Memory B cell (primary cell): ENCODE data around the gene CDCP1.

ENCODE experiments used
- ATAC-seq: fragments of 150-1000 bp; cut with Tn5 transposase; 2 replicates; pipeline ENCODE4 v1.10.0; 2021; ENCODE audit warnings: low read depth, mild to moderate bottlenecking, moderate library complexity
- DNase-seq, 2 donors: peaks; one replicate each; pipeline ENCODE4 v3.0.0; 2022; ENCODE audit warnings: low spot score in 2 of 2
- H3K27ac Mint-ChIP-seq: one replicate; pipeline ENCODE4 v1.8.0; 2022; ENCODE audit warnings: mild to moderate bottlenecking, moderate library complexity, mixed read lengths
- H3K27me3 Mint-ChIP-seq: one replicate; pipeline ENCODE4 v1.8.0; 2022; ENCODE audit warnings: mixed read lengths
- H3K36me3 Mint-ChIP-seq: one replicate; pipeline ENCODE4 v1.8.0; 2022; ENCODE audit warnings: mild to moderate bottlenecking, mixed read lengths
- H3K4me1 Mint-ChIP-seq: one replicate; pipeline ENCODE4 v1.8.0; 2022; ENCODE audit warnings: mixed read lengths
- H3K4me3 Mint-ChIP-seq: one replicate; pipeline ENCODE4 v1.8.0; 2022; ENCODE audit warnings: mild to moderate bottlenecking, moderate library complexity, mixed read lengths
- H3K9me3 Mint-ChIP-seq: one replicate; pipeline ENCODE4 v1.8.0; 2022; ENCODE audit warnings: mixed read lengths

Gene CDCP1

DNA sequence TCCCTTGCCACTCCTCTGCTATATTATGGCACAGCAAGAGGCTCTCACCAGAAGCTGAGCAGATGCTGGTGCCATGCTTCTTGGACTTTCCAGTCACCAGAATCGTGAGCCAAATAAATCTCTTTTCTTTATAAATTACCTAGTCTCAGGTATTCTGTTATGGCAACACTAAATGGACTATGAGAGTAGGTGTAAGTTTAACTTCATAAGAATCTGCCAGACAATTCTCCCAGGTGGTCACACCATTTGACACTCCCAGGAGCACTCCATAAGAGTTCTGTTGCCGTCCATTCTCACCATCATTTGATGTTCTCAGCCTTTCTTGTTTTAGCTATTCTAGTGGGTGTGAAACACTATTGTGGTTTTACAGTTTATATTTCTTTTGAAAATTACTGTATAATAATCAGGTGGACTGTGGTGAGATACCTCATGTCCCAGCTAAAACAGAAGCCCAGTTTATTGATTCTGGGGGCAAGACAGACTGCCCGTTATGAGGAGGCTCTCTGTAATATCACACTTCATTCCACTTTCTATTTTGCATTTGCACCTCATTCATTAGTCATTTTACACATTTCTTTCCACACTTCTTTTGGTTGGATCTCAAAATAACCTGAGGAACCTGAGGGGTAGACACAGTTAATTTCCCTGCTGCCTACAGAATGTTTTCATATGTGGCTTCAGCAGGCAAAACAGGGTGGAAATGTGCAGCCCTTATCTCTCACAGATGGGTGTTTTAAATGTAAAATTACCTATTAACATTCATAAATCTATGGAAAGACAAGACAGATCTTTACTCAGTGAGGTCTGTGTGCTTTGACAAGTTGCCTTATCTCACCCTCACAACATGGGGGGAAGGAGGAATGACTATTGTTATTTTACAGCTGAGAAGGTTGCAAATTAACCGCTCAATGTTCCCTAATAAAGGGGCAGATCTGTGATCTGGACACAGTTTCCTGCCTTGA is 42.1 kb downstream of the CDCP1 start:
- Mint-ChIP-seq H3K36me3 (no peaks in the 10 kb centered on the region), H3K4me1 (no peaks in the 10 kb centered on the region), H3K9me3 (peaks cover 2% of the 10 kb centered on the region), H3K27ac (no peak overlapping the region), H3K4me3 (no peak overlapping the region), H3K27me3 (peaks cover 18% of the 10 kb centered on the region)
- DNase-seq: no peak
- ATAC-seq: no peak

DNA sequence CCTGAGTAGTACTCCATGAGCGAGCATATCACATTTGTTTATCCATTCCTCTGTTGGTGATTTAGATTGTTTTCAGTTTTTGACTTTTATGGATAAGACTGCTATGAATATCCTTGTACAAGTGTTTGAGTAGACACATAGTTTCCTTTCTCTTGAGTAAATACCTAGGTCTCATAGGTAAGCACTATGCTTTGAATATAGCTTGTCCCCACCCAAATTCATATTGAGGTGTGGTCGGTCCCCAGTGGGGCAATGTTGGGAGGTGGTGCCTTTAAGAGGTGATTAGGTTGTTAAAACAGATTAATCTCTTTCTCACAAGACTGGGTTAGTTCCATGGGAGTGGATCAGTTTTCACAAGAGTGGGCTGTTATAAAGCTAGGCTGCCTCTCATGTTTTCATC is 42.8 kb downstream of the CDCP1 start:
- DNase-seq: no peak

DNA sequence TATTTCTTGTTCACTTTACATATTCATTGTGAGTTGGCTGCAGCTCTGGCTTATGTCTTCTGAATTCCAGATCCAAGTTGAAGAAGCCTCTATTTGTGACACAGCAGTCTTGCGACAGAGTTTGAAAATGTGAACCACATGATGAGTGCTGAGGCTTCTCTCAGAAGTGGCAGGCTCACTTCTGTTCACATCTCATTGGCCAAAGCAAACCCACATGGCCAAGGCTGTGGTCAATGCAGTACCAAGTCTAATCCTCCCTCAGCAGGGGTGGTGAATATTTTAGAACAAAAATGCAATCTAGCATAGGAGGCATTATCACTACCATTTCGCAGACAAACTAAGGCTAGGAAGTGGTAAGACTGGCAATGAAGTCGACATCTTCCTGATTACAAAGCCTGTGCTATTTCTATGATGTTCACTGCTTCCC is 45.2 kb downstream of the CDCP1 start:
- no peak for ATAC-seq
- H3K36me3 Mint-ChIP-seq: no peaks in the 10 kb centered on the region
- H3K4me1 Mint-ChIP-seq: no peaks in the 10 kb centered on the region
- no peak overlapping the region for H3K4me3 Mint-ChIP-seq
- DNase-seq: no peak
- H3K27me3 Mint-ChIP-seq: peaks cover 13% of the 10 kb centered on the region
- H3K27ac Mint-ChIP-seq: no peak overlapping the region
- peaks cover 2% of the 10 kb centered on the region for H3K9me3 Mint-ChIP-seq

More for the DNA sequence above, 42.8 kb downstream of the CDCP1 start:
- no peak overlapping the region for H3K4me3 Mint-ChIP-seq
- H3K4me1 Mint-ChIP-seq: no peaks in the 10 kb centered on the region
- no peaks in the 10 kb centered on the region for H3K36me3 Mint-ChIP-seq
- peaks cover 2% of the 10 kb centered on the region for H3K9me3 Mint-ChIP-seq
- H3K27me3 Mint-ChIP-seq: peaks cover 20% of the 10 kb centered on the region
- H3K27ac Mint-ChIP-seq: no peak overlapping the region
- no peak for ATAC-seq

- H3K4me1 Mint-ChIP-seq: no peaks in the 10 kb centered on the region
- ATAC-seq (no peak), DNase-seq (no peak)
- H3K4me3 Mint-ChIP-seq: no peak overlapping the region
- no peak overlapping the region for H3K27ac Mint-ChIP-seq
- H3K27me3 Mint-ChIP-seq: peaks cover 23% of the 10 kb centered on the region
- no peaks in the 10 kb centered on the region for H3K36me3 Mint-ChIP-seq
- peaks cover 3% of the 10 kb centered on the region for H3K9me3 Mint-ChIP-seq
These were observed 47.9 kb downstream of the CDCP1 start for GRCh38 chr3:45098310-45098709.

GRCh38 chr3:45097296-45097883 is 48.8 kb downstream of the CDCP1 start:
- no peaks in the 10 kb centered on the region for H3K36me3 Mint-ChIP-seq
- no peak overlapping the region for H3K4me3 Mint-ChIP-seq
- no peaks in the 10 kb centered on the region for H3K4me1 Mint-ChIP-seq
- H3K27ac Mint-ChIP-seq: no peak overlapping the region
- peaks cover 1% of the 10 kb centered on the region for H3K9me3 Mint-ChIP-seq
- peaks cover 18% of the 10 kb centered on the region for H3K27me3 Mint-ChIP-seq
- ATAC-seq (no peak), DNase-seq (no peak)

DNA sequence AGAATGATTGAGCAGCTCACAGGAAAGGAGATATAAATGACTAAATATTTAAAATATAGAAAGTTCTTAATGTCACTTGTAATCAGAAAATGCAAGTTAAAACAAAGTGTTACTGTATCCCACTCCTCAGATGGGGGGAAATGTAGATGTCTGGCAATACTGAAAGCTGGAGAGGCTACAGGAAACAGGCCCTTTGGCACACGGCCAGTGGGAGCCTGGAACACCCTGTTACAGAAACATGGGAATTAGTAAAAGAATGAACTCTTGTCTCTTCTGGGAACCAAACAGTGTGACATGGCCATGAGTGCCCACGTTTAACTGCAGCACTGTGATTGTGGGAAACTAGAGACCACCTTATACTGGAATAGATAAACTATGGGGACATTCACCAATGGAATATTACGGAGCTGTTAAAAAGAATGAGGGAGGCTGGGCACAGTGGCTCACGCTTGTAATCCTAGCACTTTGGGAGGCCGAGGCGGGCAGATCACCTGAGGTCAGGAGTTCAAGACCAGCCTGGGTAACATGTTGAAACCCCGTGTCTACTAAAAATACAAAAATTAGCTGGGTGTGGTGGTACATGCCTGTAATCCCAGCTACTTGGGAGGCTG is 50.2 kb downstream of the CDCP1 start:
- peaks cover 18% of the 10 kb centered on the region for H3K27me3 Mint-ChIP-seq
- peaks cover 1% of the 10 kb centered on the region for H3K9me3 Mint-ChIP-seq
- H3K27ac Mint-ChIP-seq: no peak overlapping the region
- no peak overlapping the region for H3K4me3 Mint-ChIP-seq
- DNase-seq (no peak), ATAC-seq (no peak)
- no peaks in the 10 kb centered on the region for H3K4me1 Mint-ChIP-seq
- H3K36me3 Mint-ChIP-seq: no peaks in the 10 kb centered on the region

GRCh38 chr3:45093176-45093575 is 53.0 kb downstream of the CDCP1 start:
- peaks cover 13% of the 10 kb centered on the region for H3K27me3 Mint-ChIP-seq
- H3K36me3 Mint-ChIP-seq: no peaks in the 10 kb centered on the region
- H3K4me1 Mint-ChIP-seq: no peaks in the 10 kb centered on the region
- H3K4me3 Mint-ChIP-seq: no peak overlapping the region
- ATAC-seq (no peak), DNase-seq (no peak)
- H3K9me3 Mint-ChIP-seq: peaks cover 1% of the 10 kb centered on the region
- no peak overlapping the region for H3K27ac Mint-ChIP-seq

DNA sequence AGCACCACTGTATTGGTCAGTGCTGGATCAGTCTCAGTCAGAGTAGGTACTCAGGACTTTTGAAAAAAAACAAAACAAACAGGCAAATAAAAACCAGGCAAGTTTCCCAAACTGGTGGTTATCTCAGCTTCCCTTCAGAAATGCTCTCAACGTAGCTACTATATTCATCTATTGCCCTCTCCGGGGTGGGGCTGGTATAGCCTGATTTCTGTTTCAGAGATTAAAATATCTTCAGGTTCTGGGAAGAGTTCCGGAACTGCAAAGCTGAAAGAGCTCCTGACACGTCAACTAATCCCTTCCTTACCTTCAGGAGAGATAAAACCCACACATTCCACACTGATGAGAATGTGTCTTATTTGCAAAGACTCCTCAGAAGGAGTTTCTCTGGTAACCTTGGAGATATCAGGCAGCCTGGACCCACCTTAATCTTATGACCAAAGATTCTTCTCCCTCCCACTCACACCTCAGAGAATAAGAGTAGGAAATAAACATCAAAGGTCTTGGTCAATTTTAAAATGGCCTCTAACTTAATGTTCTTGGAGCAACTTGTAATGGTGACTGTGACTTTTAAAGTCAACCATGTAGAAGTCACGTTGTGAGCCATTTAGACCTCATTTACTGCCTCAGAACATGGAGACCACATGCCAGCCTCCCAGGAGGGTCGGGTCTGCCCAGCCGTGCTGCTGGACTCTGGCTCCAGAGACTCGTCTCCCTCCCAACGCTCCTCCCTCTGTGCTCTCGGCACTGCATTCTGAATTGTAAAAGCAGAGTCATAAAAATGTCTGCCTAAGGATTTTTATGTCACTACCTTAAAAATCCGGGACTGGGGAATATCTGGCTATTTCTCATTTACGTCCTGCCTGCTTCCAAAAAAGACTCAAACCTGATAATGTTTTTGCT is 53.8 kb downstream of the CDCP1 start:
- no peak overlapping the region for H3K27ac Mint-ChIP-seq
- no peak for DNase-seq
- peaks cover 13% of the 10 kb centered on the region for H3K27me3 Mint-ChIP-seq
- H3K9me3 Mint-ChIP-seq: peaks cover 1% of the 10 kb centered on the region
- ATAC-seq: no peak
- H3K4me3 Mint-ChIP-seq: no peak overlapping the region
- H3K36me3 Mint-ChIP-seq: no peaks in the 10 kb centered on the region
- H3K4me1 Mint-ChIP-seq: no peaks in the 10 kb centered on the region

DNA sequence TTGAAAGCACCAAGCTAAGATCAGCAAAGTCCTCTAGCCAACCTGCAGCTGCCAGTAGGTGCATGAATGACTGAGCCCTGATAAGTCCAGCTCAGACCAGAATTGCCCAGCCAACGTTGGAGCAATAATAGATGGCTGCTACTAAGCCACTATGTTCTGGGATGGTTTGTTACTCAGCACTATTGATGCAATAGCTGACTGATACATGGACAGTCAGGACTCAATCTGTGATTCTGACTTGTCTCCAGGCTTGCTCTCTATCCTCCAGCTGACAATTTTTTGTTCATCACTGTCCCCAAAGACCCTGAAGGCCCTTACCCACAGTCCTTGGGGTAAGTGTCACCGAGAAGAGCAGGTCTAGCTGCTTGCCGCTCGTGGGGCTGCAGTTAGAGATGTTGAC is 55.3 kb downstream of the CDCP1 start:
- DNase-seq: no peak
- Mint-ChIP-seq H3K27me3 (peaks cover 13% of the 10 kb centered on the region), H3K4me1 (no peaks in the 10 kb centered on the region), H3K27ac (no peak overlapping the region), H3K9me3 (peaks cover 1% of the 10 kb centered on the region), H3K4me3 (no peak overlapping the region), H3K36me3 (no peaks in the 10 kb centered on the region)
- no peak for ATAC-seq

GRCh38 chr3:45088543-45089358 is 57.4 kb downstream of the CDCP1 start:
- DNase-seq (no peak), ATAC-seq (no peak)
- no peak overlapping the region for H3K4me3 Mint-ChIP-seq
- H3K4me1 Mint-ChIP-seq: no peaks in the 10 kb centered on the region
- no peaks in the 10 kb centered on the region for H3K9me3 Mint-ChIP-seq
- peaks cover 2% of the 10 kb centered on the region for H3K27me3 Mint-ChIP-seq
- H3K36me3 Mint-ChIP-seq: no peaks in the 10 kb centered on the region
- H3K27ac Mint-ChIP-seq: no peak overlapping the region

DNA sequence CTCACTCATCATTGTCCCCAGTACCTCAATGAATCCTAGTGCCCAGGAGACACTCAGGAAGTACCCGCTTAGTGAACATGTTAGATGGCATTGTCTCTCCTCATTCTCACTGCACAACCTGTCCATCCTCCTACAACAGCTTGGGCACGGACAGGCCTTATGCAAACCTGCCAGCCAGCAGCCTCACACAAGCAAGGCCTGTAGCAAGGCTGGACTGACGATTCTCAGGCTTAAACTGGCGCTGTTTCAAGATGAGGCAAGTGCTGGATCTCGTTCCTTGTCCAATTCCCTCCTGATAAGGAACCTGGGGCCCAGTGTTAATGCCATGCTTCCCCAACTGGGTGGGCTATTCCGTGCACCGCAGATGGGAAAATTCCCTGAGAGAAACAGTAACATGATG is 59.0 kb downstream of the CDCP1 start:
- Mint-ChIP-seq H3K9me3 (no peaks in the 10 kb centered on the region), H3K27ac (no peak overlapping the region), H3K4me1 (no peaks in the 10 kb centered on the region), H3K27me3 (peaks cover 1% of the 10 kb centered on the region), H3K36me3 (no peaks in the 10 kb centered on the region), H3K4me3 (no peak overlapping the region)
- ATAC-seq (no peak), DNase-seq (no peak)

DNA sequence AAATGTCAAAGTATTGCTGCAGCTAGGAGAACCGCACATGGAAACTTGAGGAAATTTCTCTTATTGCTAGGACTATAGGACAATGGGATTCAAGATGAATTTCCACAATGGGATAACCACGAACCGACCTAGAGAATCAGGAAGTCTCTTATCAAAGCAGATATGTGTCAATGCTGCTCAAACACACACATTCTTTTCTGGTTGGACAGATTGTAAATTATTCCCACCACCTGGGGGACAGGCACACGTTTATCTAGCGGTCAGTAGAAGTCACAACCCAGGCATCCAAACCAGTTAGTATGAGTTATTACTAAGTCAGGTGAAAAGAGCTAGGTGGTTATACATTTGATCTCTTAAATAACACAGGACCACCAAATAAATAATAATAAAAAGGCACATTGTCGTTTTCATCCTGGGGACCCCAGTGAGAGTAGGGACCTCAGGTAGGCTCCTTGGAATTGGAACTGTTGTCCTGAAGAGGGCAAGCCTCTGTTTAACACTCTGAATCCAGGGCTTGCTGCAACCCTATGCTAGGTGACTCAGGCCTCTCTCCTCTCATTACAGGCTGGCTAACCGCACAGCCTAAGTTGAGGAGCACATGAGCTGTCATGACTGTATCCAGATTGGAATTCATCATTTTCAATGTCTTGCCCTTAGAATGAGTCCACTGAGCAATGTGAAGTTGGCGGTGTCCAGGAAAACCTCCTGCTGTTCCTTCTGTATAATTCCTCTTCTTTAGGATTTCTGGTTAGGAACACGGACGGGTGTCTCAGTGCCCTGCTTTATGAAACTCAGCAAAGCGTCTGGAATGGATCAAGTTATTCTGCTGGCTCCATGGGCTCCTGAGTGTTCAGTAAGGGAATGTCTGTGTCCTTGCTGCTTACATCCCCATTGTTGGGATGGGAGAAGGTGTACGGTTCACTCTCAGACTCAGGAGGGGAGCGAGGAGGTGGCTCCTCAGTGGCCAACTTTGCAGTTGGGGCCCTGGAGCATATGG is 61.1 kb downstream of the CDCP1 start:
- no peak for ATAC-seq
- DNase-seq: no peak
- H3K27ac Mint-ChIP-seq: no peak overlapping the region
- H3K27me3 Mint-ChIP-seq: peaks cover 2% of the 10 kb centered on the region
- no peak overlapping the region for H3K4me3 Mint-ChIP-seq
- no peaks in the 10 kb centered on the region for H3K36me3 Mint-ChIP-seq
- H3K4me1 Mint-ChIP-seq: no peaks in the 10 kb centered on the region
- H3K9me3 Mint-ChIP-seq: peaks cover 1% of the 10 kb centered on the region
